ENCODE measurements around the gene ZCCHC8. TPM values are rescaled to one million over a fixed set of nuclear protein-coding genes. Genes with fewer than 3 reads are reported as not detected.

Gene ZCCHC8
- total and polyA plus RNA-seq, 2 of the 4 experiments (the other 2 are of a cell fraction), result 9.5 to 12.7 TPM

GRCh38 chr12:122449317-122449716 is 51.4 kb downstream of the ZCCHC8 start:
- Histone ChIP-seq H4K8ac (ENCODE audit: low read depth in 2 of 2, low read length in 2 of 2) (peak overlapping the region in 1 of 2 experiments; percentile 63; a peak in 1 of 4 replicates), H4K91ac (ENCODE audit: insufficient read depth, low read depth, low read length) (no peak overlapping the region), H3K4me1 (ENCODE audit: control insufficient read depth, insufficient read depth, low read length) (peaks cover 3% of the 10 kb centered on the region; the same call in 1 of the 2 replicates), H3K14ac (replicated peaks; ENCODE audit: low read depth, low read length) (no peak overlapping the region), H2BK5ac (ENCODE audit: low read depth, low read length, poor library complexity, severe bottlenecking) (peak overlapping the region; percentile 11), H3K79me1 (ENCODE audit: low read depth in 1 of 2, low read length in 2 of 2) (no peaks in the 10 kb centered on the region), H4K20me1 (ENCODE audit: insufficient read depth, low read length) (no peaks in the 10 kb centered on the region), H3K23ac (ENCODE audit: low read depth, low read length) (no peak overlapping the region), H3K4ac (ENCODE audit: low read depth, low read length) (peak overlapping the region; percentile 38; the same call in 1 of the 2 replicates), H2BK15ac (ENCODE audit: low read depth, low read length) (peak overlapping the region; percentile 30; the same call in 1 of the 3 replicates), H3K27me3 (ENCODE audit: control insufficient read depth, insufficient read depth, low read length) (no peaks in the 10 kb centered on the region), H3K36me3 (ENCODE audit: control insufficient read depth, insufficient read depth, low read length) (no peaks in the 10 kb centered on the region), H2BK120ac (ENCODE audit: low read depth, low read length) (peak overlapping the region; percentile 69), H4K5ac (ENCODE audit: low read depth, low read length) (no peak overlapping the region), H2BK20ac (ENCODE audit: low read depth, low read length) (peak overlapping the region; percentile 82; the same call in 1 of the 2 replicates), H2AK5ac (ENCODE audit: low read depth, low read length) (peak overlapping the region; percentile 17; the same call in 1 of the 2 replicates), H3K9me1 (ENCODE audit: insufficient read depth, low read length) (peaks cover 11% of the 10 kb centered on the region; the same call in 1 of the 2 replicates), H3K4me2 (ENCODE audit: low read depth, low read length) (no peak overlapping the region; the same call in 1 of the 2 replicates), H3K9ac (ENCODE audit: low read depth, low read length) (no peak overlapping the region), H3K56ac (ENCODE audit: extremely low read depth, insufficient read depth, low read length) (no peak overlapping the region), H2AK9ac (replicated peaks; ENCODE audit: low read depth, low read length, poor library complexity) (no peak overlapping the region), H3K9me3 (ENCODE audit: control insufficient read depth, insufficient read depth, low read length) (no peaks in the 10 kb centered on the region), H3K27ac (ENCODE audit: insufficient read depth, low read length) (peak overlapping the region; percentile 34; the same call in 1 of the 2 replicates), H3K18ac (ENCODE audit: low read depth, low read length) (peak overlapping the region; percentile 25; the same call in 1 of the 2 replicates), H3K4me3 (ENCODE audit: insufficient read depth, low read depth, low read length) (no peak overlapping the region), H2AFZ (replicated peaks; ENCODE audit: low read length, poor library complexity) (no peak overlapping the region)
- TF ChIP-seq POLR2A (IDR thresholded peaks at IDR 0.05; ENCODE audit: low read depth, low read length) (no peak), BHLHE40 (IDR thresholded peaks at IDR 0.05; ENCODE audit: low read depth, low read length) (0 out of 2 replicates have a peak, but pooled peaks have one; percentile 54), ELK1 (IDR thresholded peaks at IDR 0.05; ENCODE audit: borderline replicate concordance, low read depth, low read length) (no peak), RCOR1 (IDR thresholded peaks at IDR 0.05; ENCODE audit: insufficient replicate concordance, low read length) (peak; percentile 31), MXI1 (IDR thresholded peaks at IDR 0.05; ENCODE audit: borderline replicate concordance, low read depth, low read length) (no peak), NFE2L2 (IDR thresholded peaks at IDR 0.05; ENCODE audit: low read depth, low read length) (no peak), CTCF (conservative IDR thresholded peaks at IDR 0.05; ENCODE audit: low read depth, low read length) (no peak), MAZ (IDR thresholded peaks at IDR 0.05; ENCODE audit: borderline replicate concordance, low read depth, low read length) (no peak), RAD21 (IDR thresholded peaks at IDR 0.05; ENCODE audit: low read length) (no peak), SMC3 (IDR thresholded peaks at IDR 0.05; ENCODE audit: low read depth, low read length) (no peak), RFX5 (IDR thresholded peaks at IDR 0.05; ENCODE audit: low read depth, low read length) (no peak), CEBPB (IDR thresholded peaks at IDR 0.05; ENCODE audit: low read depth, low read length) (peak; percentile 97), FOS (IDR thresholded peaks at IDR 0.05; ENCODE audit: low read depth, low read length) (peak; percentile 94), MAFK (IDR thresholded peaks at IDR 0.05; ENCODE audit: low read depth, low read length) (no peak)
- ATAC-seq (ENCODE audit: low read depth) (peak; percentile 96), DNase-seq (peak; percentile 95)
- BruUV-seq (replicated peaks), result no TSS peak
- no CpG with 5 or more reads among the region's 2 CpGs for WGBS, 2 experiments (ENCODE audit: extremely low coverage in 2 of 2, insufficient read length in 1 of 2)
- ChIA-PET CTCF (interaction anchor here (0.5 to 1.1 kb wide), 3 partner anchors 13 to 101 kb away, joined by 3 to 4 read pairs (median 3); no protein-coding TSS in a partner anchor), POLR2A (ENCODE audit: unreplicated experiment) (interaction anchor here (0.6 kb wide), 1 partner anchor 9 kb away, joined by 3 read pairs; no protein-coding TSS in a partner anchor)
- intact Hi-C loops (cut with micrococcal nuclease), result no loop called here
- in situ Hi-C loops (cut with MboI; ENCODE audit: low sequenced_read_pairs), result no loop called here
- dilution Hi-C loops (cut with HindIII; ENCODE audit: low sequenced_read_pairs, unreplicated experiment), result no loop called here

Measured in IMR-90 (cell line).